ENCODE measurements around the gene LRRC26.

Gene LRRC26

DNA sequence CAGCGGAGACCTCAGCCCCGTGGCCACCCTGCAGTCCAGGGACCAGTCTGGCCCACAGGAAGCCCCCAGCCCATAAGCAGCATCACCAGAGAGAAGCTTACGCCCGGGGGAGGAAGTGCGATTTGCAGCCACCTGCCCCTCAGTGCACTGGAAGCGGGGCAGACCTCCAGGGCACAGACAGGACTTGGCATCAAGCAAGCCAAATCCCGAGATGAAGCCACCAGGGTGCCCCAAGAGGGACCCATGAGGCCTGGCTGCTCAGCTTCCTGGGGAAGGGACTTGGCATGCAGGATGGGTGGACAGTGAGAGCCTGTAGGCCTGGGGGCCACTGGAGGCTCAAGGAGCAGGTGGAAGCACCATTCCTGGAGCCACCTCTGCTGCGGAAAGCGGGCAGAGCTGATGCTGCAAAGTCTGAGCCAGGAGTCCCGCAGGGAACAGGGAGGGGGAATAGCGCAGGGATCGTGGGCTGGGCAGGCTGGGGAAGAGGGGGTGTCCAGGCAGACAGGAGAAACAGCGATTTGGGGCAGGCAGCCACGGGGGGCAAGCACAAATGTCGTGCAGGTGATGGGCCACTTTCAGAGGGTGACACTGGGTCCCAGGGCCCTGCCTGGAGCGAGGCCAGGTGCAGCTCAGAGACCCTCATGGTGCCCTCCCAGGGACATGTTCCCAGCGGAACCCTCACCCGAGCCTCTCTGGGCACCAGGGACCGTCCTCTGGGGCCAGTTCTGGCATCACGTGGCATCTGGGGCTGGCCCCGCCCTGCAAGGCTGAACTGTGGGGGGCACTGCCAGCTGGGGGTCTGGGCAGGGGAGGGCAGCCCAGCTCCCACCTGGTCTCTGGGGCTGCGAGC, 3.2 kb downstream of the LRRC26 start:
- no peak for DNase-seq

GRCh38 chr9:137165250-137165836, 4.5 kb downstream of the LRRC26 start:
- DNase-seq: no peak

GRCh38 chr9:137164370-137165249, 5.2 kb downstream of the LRRC26 start:
- DNase-seq: no peak

DNA sequence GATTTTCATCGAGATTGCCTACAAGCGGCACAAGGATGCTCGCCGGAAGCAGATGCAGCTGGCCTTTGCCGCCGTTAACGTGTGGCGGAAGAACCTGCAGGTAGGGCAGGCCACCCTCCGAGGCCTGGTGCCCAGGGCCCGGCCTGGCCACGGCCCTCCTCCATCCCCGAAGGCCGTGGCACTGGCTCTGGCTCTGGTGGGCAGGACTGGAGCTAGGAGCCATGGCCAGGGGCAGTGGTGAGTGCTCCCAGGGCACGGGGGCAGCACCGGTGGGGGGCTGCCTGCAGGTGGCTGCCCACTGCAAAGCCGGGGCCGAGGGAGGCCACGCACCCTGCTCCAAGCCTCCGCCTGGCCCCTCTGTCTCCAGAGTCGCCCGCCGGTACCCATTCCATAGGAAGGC, 6.0 kb downstream of the LRRC26 start:
- no peak for DNase-seq

GRCh38 chr9:137163365-137163715, 6.5 kb downstream of the LRRC26 start:
- no peak for DNase-seq

- DNase-seq: no peak
These were observed 7.1 kb downstream of the LRRC26 start for GRCh38 chr9:137162505-137163364.

DNA sequence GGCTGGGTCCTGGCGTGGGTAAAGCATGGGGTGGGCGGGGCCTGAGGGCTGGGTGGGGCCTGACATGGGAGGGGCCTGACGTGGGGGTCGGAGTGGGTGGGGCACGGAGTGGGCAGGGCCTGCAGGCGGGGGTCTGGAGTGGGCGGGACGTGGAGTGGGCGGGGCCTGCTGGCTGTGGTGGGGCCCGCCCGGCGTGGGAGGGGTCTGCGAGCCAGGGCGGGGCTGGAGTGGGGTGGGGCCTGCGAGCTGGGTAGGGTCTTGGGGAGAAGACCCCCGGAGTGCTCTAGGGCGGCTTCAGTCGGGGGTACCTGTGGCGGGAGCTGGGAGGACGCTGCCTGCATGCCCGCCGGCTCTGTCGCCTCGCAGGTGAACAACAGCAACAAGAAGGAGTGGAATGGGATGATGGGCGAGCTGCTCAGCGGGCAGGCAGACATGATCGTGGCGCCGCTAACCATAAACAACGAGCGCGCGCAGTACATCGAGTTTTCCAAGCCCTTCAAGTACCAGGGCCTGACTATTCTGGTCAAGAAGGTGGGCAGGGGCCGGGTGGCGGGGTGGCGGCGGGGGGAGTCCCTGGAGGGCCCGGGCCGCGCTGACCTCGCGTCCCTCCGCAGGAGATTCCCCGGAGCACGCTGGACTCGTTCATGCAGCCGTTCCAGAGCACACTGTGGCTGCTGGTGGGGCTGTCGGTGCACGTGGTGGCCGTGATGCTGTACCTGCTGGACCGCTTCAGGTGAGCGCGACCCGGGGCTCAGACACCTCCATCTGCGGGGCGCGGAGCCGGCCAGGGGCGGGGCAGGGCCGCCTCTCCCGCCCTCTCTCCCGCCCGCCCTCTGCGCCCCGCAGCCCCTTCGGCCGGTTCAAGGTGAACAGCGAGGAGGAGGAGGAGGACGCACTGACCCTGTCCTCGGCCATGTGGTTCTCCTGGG, 8.0 kb downstream of the LRRC26 start:
- no peak for DNase-seq

- DNase-seq: no peak
These were observed 8.9 kb downstream of the LRRC26 start for GRCh38 chr9:137160716-137161557.

DNA sequence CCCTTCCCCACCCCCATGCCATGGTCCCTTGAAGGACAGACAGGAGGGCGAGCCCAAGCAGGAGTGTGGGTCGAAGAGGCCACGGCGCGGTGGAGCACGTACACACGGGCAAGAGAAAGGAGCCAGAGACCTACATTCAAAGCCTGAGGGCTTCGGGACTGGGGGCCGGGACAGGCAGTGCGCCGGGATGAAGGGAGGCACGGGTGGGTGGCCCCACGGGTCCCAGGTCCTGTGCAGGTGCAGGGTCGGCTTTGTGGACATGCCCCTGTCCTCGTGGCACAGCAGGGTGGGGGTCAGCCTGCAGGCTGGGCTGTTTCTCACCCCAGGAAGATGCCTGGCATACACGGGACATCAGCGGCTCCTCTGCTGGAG, 9.8 kb downstream of the LRRC26 start:
- DNase-seq: no peak

DNA sequence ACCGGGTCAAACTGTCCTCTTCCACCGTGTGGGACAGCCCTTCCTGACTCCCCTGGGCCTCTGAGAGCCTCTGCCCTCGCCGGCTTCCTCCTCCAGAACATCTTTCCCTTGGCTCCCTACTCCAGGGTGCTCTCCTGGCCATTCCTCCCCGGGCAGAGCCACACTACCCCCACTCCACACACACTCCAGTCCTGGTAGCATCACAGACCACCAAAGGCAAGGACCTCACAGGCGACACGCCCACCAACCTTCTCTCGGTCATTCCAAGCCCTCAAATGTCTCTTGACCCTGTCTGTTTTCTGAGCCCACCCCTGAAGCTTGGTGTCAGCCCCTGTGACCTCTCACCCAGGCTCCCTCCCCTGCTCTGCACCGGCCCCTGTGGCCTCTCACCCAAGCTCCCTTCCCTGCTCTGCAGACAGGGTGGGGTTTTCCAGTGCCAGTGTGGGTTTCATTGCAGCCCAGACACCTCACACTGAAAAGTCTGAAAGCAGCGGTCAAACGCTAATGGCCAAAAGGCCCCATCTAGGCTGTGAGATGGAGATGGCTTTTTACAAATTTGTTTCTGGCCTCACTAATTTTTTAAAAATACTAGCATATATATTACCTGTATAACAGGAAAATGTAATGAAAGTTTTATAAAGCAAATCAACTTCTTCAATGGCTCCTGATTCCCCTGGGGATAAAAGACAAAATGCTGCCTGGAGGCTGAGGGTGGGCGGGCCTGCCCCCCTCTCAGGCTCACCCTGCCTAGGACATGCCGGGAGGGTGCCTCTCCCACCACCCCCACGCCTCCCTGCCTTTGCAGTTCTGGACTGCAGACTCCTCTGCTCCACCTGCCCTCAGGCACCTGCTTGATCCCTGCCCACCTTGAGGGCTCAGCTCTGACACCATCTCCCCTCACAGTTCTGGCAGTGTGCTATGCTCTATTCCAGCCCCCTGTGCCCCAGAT, 10.5 kb downstream of the LRRC26 start:
- no peak for DNase-seq

- DNase-seq: no peak
These were observed 11.2 kb downstream of the LRRC26 start for GRCh38 chr9:137158625-137159024.

DNA sequence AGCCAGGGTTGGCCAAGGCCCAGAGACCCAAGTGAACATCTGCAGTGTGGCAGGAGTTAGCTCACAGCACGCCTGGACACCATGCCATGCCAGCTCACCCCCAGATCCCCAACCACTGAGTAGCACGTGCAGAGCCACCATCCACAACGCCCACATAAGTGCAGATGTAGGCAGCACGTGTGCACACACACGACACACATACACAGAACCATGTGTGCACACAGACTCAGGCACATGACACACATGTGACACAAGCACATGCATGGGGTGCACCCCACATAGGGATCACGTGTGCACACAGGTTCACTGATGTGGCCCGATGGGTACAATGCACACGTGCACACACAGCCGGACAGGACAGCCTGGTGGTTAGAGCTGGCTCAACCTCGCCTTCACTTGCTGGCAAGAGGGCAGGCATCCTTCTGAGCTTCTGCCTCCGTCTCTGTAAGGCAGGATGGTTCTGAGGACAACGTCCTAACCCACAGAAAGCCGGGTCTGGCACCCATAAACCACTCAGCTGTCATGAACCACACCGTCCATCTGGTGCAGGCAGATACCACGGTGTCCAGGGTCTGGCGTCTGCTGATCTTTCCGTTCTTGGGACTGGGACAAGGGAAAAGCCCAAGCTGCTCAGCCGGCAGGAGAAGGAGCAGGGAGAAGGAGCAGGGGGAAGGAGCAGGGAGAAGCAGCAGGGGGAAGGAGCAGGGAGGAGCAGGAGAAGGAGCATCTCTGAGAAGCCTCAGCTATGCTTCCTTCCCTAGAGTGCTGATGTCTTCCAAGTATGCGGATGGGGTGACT, 12.0 kb downstream of the LRRC26 start:
- no peak for DNase-seq

DNA sequence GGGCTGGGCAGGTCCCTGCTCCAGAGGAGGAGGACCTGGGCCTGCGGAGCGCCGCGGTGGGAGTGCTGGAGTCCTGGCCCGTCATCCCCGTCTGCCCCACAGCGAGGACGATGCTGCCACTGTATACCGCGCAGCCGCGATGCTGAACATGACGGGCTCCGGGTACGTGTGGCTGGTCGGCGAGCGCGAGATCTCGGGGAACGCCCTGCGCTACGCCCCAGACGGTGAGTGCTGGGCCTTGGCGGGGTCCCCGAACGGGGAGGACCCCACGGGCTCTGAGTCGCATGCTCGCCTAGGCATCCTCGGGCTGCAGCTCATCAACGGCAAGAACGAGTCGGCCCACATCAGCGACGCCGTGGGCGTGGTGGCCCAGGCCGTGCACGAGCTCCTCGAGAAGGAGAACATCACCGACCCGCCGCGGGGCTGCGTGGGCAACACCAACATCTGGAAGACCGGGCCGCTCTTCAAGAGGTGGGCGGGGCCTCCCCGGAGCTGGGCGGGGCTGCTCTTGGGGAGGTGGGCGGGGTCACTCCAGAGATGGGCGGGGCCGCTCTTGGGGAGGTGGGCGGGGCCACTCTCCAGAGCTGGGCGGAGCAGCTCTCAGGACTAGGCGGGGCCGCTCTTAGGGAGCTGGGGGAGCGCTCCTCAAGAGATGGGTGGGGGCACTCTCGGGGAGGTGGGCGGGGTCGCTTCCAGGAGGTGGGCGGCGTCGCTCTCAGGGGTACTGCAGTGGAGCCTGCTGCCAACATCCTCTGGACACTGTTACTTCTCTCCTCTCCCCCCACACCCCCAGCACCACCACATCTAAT, 13.1 kb downstream of the LRRC26 start:
- DNase-seq: peak; percentile 27

DNA sequence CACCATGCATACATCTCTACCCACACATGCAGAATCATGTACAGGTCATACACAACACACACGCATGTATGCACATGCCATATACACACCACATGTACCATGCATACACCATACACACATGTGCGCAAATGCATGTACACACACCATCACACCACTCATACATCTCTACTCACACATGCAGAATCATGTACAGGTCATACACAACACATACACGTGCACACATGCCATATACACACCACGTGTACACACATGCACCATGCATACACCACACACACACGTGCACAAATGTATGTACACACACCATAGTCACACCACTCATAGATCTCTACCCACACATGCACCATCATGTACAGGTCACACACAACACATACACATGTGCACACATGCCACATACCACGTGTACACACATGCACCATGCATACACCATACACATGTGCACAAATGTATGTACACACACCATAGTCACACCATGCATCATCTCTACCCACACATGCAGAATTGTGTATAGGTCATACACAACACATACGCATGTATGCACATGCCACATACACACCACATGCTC, 16.9 kb downstream of the LRRC26 start:
- DNase-seq: no peak

GRCh38 chr9:137150617-137151457, 19.0 kb downstream of the LRRC26 start:
- peak; percentile 38 for DNase-seq

DNA sequence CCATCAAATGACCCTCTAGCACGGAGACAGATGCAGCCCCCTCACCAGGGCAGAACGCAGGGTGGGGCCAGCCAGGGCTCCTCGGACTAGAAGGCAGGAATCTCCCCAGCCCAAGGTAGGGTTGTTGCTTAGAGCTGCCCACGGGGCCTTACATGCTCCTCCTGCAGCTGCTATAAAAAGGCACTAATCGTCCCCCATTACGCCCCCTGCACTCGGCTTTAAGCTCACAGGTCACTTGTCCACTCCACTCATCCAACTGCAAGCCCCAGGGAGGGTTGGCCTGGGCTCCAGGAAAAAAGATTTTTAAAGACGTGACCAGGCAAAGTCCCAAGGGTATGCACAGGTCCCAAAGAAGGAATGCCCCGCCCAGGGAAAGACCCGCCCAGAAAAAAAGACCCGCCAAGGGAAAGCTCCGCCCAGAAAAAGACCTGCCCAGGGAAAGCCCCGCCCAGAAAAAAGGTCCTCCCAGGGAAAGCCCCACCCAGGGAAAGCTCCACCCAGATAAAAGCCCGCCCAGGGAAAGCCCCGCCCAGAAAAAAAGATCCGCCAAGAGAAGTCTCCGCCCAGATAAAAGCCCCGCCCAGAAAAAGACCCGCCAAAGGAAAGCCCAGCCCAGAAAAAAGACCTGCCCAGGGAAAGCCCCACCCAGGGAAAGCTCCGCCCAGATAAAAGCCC, 19.8 kb downstream of the LRRC26 start:
- no peak for DNase-seq

All from CD4-positive, alpha-beta T cell treated with Interferon gamma for 1 hour (primary cell).